Epithelial cell of esophagus (primary cell): Measurements from ENCODE around the gene EXOC8.

Experiments
- DNase-seq: peaks from one replicate; pipeline ENCODE4 v3.0.0; 2010; ENCODE audit warnings: low read depth
- H3K4me3 ChIP-seq: 2 replicates; pipeline ENCODE4 v1.5.1; 2011; ENCODE audit warnings: mild to moderate bottlenecking, low read length, control low read depth
- TF ChIP-seq, protein P1 (sequence below): IDR thresholded peaks from 2 replicates; pipeline ENCODE4 v1.5.1; 2011; ENCODE audit warnings: low read depth, mild to moderate bottlenecking, low read length, control low read depth, inconsistent platforms; ENCODE audit not compliant: insufficient read depth; ENCODE audit errors: missing control alignments

The EXOC8 gene

GRCh38 chr1:231329483-231329882 lies 8.2 kb downstream of the EXOC8 start:
- DNase-seq: no peak
- no peak overlapping the region for H3K4me3 ChIP-seq
- TF ChIP-seq, protein P1, sequence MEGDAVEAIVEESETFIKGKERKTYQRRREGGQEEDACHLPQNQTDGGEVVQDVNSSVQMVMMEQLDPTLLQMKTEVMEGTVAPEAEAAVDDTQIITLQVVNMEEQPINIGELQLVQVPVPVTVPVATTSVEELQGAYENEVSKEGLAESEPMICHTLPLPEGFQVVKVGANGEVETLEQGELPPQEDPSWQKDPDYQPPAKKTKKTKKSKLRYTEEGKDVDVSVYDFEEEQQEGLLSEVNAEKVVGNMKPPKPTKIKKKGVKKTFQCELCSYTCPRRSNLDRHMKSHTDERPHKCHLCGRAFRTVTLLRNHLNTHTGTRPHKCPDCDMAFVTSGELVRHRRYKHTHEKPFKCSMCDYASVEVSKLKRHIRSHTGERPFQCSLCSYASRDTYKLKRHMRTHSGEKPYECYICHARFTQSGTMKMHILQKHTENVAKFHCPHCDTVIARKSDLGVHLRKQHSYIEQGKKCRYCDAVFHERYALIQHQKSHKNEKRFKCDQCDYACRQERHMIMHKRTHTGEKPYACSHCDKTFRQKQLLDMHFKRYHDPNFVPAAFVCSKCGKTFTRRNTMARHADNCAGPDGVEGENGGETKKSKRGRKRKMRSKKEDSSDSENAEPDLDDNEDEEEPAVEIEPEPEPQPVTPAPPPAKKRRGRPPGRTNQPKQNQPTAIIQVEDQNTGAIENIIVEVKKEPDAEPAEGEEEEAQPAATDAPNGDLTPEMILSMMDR: no peak

GRCh38 chr1:231327617-231328016 lies 10.0 kb downstream of the EXOC8 start:
- no peak overlapping the region for H3K4me3 ChIP-seq
- TF ChIP-seq, protein P1: no peak
- no peak for DNase-seq

GRCh38 chr1:231326248-231326647 lies 11.4 kb downstream of the EXOC8 start:
- no peak overlapping the region for H3K4me3 ChIP-seq
- TF ChIP-seq, protein P1: no peak
- no peak for DNase-seq

DNA sequence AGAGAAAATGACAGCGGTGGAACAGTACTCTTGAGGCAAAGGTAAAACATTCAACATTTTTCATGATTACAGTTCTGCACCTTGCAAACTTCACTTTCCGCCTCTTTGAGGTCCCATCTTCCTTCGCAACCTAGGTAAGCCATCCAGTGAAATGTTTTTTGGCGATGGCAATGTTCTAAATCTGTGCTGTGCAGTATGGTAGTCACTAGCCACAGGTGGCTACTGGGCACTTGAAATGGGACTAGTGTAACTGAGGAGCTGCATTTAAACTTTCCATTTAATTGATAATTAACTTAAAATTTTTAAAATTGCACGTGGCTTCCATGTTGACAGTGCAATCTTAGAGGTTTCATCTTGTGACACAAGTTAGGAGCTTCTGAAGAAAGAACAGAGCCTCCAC lies 13.0 kb downstream of the EXOC8 start:
- TF ChIP-seq, protein P1: no peak
- no peak overlapping the region for H3K4me3 ChIP-seq
- no peak for DNase-seq

DNA sequence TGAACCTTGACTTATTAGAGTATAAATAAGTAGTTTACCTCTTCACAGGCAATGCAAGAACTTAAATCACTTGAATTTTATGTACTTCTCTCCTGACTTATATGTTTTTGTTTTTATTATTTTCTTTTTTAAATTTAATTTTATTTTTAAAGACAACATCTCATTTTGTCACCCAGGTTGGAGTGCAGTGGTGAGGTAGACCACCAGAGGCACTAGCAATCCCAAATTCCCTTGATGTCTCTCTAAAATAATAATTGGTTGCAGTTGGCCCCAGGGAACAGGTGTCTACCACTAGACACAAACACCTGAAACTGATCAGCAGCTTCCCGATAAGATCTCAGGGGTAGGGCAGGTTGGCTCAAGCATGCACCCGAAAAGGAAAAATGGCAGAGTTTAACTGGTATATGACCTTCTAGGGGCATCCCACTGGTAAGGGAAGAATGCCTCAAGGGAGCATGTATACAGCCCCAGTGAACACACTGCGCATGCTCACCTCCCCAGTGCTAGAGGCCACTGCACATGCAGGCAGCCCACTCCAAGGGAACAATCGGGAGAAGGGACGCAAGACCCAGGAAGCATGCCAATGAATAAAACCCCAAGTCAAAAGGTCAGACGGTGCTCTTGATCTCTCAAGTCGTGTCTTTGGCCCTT lies 14.6 kb downstream of the EXOC8 start:
- no peak for DNase-seq
- no peak overlapping the region for H3K4me3 ChIP-seq
- TF ChIP-seq, protein P1: no peak

DNA sequence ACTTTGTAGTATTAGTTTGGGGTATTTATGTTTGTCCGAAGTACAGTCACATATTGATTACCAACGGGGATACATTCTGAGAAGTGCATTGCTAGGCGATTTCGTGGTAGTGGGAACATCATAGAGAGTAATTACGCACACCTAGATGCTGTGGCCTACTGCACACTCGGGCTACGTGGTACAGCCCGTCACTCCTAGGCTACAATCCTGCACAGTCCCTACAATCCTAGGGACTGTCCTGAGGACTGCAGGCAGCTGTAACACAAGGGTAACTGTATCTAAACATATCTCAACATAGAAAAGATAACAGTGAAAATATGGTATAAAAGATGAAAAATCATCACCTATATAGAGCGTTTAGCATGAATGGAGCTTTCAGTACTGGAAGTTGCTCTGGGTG lies 18.6 kb downstream of the EXOC8 start:
- TF ChIP-seq, protein P1: no peak
- no peak overlapping the region for H3K4me3 ChIP-seq

DNA sequence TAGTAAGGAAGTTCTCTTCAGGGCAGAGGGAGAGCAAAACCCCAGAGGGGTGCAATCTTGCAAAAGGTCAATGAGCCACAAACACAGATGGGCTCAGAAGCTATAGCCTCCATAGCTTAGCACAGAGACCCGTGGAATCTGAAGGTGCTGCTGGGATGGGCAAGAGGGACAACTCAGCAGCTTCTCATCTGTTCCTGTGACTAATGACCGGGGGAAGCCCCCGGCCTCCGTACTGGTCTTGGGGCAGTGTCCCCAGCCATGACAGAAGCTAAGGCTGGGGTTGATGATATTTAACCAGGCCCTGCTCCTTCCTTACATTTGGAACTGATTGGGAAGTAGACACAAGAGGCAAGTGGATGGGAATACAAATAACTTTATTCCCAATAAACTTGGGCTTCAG lies 19.1 kb downstream of the EXOC8 start:
- DNase-seq: no peak
- no peak overlapping the region for H3K4me3 ChIP-seq
- TF ChIP-seq, protein P1: no peak

More for the DNA sequence above, 18.6 kb downstream of the EXOC8 start:
- DNase-seq: no peak
